ENCODE measurements around the gene ADGRG7.

DNA sequence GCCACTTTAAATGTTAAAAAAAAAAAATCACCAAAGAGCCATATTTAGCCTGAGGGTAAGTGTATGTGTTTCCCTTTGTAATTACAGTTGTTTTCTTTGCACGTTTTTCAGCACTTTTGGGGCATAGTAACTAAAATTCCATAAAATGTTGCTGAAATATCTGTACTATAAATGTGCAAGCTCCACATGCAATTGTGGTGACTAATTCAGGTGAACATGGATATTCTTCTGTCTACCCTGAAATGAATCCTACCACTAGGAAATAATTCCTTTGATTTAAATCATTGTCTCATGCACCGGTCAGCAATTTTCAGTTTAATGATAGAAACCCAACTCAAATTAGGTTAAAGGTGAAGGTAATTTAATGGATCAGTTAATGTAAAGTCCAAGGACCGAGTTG is 86.8 kb downstream of the ADGRG7 start:
- TF ChIP-seq, protein P1, sequence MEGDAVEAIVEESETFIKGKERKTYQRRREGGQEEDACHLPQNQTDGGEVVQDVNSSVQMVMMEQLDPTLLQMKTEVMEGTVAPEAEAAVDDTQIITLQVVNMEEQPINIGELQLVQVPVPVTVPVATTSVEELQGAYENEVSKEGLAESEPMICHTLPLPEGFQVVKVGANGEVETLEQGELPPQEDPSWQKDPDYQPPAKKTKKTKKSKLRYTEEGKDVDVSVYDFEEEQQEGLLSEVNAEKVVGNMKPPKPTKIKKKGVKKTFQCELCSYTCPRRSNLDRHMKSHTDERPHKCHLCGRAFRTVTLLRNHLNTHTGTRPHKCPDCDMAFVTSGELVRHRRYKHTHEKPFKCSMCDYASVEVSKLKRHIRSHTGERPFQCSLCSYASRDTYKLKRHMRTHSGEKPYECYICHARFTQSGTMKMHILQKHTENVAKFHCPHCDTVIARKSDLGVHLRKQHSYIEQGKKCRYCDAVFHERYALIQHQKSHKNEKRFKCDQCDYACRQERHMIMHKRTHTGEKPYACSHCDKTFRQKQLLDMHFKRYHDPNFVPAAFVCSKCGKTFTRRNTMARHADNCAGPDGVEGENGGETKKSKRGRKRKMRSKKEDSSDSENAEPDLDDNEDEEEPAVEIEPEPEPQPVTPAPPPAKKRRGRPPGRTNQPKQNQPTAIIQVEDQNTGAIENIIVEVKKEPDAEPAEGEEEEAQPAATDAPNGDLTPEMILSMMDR (IDR thresholded peaks at IDR 0.05; ENCODE audit: low read length), result no peak
- TF ChIP-seq EZH2 (optimal IDR thresholded peaks at IDR 0.05; ENCODE audit: low read depth, low read length), result no peak

Data from MM.1S (cell line).